GM19239 (cell line): ENCODE data around the gene IFT122.

Experiments
- DNase-seq: peaks from one replicate; pipeline ENCODE4 v3.0.0; 2011; ENCODE audit warnings: low spot score; ENCODE audit not compliant: insufficient read length
- FAIRE-seq: peaks from 2 replicates; lab custom pipeline; 2011; peaks lifted over from hg19 to GRCh38; lab: Jason Lieb, UNC

IFT122 gene

DNA sequence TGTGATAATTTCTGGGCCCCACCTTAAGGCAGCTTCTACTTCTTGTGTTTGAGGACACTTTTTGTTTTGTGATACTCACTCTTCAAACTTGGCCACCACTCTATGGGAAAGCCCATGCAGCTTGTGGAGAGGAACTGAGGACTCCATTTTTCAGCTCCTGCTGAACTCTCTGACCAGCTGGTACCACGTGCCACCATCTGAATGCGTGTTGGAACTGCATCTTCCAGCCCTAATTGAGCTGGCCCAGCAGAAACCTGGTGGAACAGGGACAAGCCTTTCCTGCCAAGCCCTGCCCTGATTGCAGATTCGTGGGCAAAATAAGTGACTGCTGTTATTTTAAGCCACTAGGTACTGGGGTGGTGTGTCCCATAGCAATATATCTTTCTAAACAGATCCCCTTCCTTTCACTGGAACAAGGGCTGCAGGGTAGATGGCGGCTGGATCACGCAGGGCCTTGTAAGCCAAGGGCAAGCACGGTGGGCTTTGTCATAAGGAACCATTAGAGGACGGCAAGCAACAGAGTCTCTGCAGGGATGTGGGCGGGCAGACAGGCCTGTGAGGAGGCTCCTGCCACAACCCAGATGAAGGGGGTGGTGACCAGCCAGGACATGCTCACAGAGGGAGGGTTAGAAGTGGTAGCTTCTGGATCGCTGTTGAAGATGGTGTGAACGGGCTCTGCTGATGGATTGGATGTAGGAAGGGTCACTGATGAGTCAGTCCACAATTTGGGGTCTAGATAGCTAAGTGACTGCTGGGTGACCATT is 112.4 kb downstream of the IFT122 start:
- DNase-seq = no peak
- no peak for FAIRE-seq

DNA sequence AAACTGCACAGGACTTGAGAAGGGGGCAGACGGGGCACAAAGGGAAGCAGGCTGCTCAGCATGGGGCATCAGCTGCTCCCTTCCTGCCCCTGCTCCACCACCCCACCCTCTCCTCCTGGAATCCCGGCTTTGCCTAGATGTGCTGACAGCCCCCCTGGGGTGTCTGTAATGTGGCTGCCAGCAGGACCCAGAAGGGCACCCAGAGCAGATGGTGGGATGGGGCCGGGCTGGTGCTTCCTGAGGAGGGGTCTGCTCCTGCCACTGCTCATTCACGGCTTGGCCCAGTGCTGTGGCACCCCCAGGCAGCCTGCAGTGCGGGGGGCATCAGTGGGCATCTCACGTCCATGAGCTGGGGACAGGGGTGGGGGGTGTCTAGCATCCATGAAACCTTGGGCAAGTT is 113.1 kb downstream of the IFT122 start:
- FAIRE-seq = no peak
- DNase-seq = no peak

DNA sequence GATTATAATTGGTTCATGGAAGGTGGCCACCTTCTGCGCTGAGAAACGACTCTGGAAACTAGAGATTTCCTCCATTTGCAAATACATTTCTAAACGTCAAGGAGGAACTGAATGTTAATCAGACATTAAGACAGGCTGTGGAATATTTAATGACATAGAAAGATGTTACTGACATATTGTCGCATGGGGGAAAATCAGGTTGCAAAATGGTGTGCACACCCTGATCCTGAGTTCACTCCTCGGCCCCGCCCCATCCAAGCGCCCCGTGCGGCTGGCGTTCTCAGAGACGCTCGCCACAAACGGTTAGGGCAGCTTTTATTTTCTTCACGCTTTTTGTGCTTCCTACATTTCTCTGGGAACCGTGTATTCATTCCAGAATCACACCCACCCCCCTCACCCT is 113.7 kb downstream of the IFT122 start:
- no peak for DNase-seq

DNA sequence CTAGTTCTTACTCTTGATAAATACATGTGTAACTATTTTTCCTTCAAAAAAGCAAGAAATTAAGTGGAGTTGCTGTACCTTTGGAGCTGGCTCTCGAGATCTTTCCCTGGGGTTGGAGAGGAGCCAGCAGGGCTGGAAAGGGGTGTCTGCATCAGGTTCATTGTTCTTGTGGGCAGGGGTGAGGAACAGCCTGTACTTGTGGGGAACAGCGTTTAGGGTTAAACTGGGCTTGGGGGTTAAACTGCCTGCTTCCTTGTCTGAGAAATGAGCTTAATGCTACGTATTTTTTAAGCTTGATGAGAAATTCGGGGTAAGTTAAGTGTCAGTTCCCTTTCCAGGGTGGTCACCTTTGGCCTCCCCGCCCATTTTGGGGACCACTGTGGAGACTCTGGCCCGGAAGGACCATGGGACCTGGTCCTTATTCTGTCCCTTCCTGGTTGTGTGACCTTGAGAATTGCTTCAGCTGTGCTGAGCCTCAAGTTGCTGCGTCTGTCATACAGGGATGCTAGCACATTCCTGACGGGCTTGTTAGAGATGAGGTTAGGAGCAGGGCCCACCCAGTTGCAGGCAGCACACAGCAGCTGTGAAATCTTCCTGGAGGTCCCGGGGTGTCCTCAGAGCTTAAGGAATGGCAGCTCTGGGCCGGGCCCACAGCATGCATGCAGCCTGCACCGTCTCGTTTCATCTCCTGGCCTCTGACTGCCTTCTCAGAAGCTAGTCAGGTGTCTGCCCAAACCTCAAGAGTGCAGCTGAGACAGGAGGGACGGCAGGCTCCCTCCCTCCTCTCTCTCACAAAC is 114.5 kb downstream of the IFT122 start:
- no peak for DNase-seq
- no peak for FAIRE-seq

More for the DNA sequence above, 113.7 kb downstream of the IFT122 start:
- FAIRE-seq = no peak

DNA sequence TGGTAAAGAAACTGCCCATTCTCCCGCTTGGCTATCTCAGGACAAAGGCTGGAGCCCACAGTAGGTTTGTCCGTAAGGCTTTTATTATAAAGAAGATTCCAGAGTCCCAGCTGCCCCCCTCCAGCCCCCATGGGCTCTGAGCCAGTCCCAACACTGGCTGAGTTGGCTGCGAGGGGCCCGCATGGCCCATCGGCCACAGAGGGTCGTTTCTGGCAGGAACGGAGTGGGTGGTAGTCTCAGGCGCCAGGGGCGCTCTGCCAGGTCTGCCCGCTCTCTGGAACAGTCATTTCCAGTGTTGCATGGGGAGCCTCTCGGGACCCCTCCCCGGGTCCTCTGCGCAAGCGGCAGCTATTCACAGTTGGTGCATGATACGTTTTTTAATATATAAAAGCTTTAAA is 115.1 kb downstream of the IFT122 start:
- FAIRE-seq (no peak), DNase-seq (no peak)

DNA sequence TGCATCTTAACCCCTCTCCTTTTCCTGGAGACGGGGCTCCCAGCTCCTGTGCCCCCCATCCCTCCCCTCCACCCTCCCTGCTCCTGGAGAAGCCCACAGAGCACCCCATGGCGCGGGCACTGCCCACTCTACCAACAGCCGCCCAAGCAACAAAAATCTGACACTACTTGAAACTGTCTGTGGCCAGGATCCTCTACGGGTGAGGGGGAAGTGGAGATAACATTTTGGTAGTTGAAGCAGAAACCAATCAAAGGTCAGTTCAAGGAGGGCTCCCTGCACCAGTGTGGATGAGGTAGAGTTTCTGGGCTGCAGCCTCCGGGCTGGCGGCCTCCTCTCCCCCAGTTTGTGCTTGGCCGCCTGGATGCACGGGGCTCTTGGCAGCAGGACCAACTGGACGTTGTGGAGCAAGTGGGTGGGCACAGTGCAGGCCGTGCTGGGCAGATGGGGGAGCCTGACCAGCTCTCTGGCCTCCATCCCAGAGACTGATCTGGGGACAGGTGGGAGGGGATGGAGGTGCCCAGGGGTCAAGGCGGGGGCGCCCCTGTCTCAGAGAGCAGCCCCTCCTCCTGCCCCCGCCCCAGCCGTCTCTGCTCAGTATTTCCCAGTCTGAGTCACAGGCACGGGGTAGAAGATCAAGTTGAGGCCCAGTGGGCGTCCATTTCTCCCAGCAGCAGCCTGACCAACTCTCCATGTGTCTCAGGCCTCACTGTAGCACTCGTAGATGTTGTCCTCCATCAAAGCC is 115.8 kb downstream of the IFT122 start:
- no peak for DNase-seq
- no peak for FAIRE-seq

DNA sequence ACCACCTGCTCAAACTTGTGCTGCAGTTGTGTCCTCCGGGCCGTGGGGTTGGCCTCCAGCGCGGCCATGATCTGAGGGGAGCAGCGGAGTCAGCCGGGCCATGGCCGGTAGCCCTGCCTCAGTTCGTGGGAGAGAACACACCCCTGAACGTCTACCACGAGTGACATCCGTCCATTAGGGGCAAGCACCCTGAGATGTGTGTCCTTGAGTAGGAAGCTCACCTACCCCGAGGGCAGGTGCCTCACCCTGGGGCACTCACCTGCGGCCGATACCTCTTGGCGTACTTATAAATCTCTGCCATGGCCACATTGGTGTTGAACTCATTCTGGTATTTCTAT is 116.3 kb downstream of the IFT122 start:
- DNase-seq (no peak), FAIRE-seq (no peak)

DNA sequence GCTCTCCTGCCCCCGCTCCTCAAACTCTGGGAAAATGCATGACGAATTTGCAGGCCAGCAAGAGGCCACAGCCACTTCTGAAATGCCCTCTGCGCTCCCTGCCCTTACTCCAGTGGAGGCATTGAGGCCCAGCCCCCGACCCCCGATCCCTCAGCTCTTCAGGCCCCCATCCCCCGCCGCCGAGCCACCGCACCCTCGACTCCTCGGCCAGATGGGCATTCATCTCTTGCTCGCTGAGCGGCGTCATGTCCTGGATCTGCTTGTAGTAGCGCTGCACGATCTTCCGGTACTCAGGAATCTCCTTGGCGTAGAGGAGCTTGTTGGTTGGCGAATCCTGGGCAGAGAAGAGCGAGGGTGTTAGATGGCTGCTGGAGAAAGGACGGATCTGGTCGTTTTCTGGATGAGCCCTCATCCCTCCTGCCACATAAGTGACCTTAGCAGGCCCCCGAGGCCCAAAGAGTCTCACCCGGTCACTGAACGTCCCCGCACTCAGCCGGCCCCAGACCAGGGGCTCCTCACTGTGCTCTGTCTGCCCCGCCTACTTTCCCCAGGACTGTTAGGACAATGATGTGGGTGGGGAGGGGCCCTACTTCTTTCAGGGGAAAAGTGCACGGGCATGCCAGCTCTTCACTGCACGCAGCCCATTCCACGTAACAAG is 117.0 kb downstream of the IFT122 start:
- FAIRE-seq (no peak), DNase-seq (no peak)

DNA sequence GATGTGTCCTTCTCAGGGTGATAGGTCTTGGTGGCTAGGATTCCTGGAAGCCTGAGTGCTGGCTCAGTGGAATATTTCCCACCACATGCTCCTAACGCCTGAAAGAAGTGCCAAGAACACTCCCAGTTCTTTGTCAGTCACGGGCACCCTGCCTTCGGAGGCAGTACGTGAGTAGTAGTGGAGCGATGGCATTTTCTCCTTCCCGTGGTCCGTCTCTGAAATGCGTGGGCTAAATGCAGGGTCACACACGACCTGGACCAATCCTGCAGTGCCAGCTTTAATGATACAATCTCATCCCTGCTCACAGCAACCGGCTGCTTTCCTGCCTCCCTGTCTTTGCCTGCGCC is 117.5 kb downstream of the IFT122 start:
- no peak for FAIRE-seq
- DNase-seq = no peak

DNA sequence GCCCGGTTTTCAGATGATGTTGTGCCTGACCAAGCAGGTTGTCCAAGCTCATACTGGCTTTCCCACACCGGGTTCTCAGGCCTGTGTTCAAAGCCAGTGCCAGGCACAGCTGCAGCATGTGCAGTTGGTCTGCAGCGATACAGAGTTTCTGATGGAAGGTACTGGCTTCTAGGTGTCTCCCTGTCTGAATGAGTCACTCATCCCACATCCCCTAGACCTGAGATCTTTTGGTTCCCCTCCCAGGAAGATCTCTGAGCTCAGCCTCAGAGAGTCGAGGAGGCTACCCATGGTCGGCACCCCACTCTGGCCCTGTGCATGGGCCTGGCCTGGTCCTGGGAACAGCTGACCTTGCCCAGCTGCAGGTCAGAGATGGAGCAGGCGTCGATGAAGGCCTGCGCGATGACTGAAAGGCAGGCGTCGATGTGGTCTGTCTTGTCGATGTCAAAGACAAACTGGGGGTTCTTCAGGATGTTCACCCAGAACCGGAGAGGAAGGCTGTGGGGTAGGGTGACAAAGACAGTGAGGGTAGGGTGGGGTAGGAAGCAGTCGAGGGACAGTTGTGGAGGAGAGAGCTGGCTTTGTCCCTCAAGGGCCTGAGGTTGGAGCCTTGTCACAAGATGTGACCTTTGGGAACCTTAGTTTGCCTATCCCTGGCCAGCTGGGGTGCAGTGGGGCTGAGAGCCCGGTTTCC is 118.2 kb downstream of the IFT122 start:
- no peak for FAIRE-seq
- DNase-seq = no peak

DNA sequence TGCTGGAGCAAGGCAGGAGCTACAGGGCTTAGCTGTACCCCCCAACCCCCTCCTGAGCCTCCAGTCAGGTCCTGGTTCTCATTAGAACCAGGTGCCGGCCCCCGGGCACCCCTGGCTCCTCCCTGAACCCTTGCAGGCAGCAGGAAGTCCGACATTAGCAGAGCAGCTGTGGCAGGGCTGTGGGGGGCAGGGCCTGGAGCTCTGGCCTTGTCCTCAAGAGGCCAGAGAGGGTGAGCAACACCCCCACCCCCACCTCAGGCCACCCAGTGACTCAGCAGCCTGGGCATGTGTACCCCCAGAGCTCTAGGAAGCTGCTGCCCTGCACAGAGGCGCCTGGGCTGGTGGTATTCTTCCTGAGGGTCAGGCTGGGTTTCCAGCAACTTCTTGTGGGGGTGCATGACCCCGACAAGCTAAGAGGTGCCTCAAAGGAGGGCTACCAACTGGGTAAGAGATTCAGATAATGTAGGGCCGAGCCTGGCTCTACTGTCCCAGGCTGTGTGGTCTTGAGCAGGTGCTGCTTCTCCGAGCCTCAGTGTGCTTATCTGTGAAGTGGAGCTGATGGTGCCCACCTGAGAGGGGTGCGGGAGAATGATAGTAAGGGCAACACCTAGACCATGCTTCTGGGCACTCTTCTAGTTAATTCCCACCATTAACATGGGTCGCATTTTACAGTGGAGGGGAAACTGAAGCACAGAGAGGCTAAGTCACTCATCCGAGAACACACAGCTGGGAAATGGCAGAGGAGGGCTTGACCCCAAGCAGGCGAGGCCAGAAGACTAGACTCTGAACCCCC is 118.9 kb downstream of the IFT122 start:
- DNase-seq = no peak
- no peak for FAIRE-seq

DNA sequence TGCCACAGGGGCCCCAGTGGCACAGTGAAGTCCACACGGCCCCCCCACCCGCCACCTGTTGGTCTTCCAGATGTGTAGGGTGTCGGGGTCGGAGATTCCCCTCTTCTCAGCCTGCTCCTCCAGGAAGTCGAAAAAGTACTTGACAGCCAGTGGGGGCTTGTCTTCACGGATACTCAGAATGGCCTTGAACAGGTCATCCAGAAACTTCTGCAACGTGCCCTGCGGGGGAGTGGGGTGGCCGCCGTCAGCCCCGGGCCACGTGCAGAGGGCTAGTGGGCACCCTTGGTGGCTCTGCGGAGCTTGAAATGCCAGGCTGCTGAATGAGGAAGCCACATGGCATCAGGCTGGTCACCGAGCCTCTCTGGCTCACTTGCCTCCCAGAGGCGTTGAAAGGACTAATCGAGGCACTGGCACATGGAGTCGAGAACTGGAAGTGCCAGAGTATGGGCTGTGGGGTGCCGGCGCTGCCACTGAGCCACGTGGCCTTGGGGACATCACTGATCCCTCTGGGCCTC is 119.6 kb downstream of the IFT122 start:
- FAIRE-seq (no peak), DNase-seq (no peak)

DNA sequence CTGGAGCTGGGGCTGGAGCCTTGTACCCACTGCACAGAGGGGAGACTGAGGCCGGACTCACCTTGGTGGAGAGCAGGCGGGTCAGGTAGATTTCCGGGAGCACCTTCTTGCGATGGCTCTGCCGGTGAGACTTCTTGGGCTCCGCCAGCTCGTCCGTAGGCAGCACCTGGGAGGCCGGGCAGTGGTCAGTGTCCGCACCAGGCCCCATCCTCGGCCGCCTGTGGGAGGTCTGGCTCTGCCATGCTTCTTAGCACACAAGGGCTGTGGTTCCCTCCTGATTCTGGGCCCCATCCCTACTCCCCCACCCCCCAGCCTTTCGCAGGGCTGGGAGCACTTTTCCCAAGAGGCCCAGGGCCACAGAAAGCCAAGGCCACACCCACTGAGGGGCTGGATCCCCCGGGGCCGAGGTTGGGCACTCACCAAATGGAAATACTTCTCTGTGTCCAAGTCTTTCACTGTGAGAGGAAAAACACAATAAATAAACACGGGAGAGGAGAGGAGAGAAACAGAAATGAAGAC is 120.3 kb downstream of the IFT122 start:
- FAIRE-seq (no peak), DNase-seq (no peak)

DNA sequence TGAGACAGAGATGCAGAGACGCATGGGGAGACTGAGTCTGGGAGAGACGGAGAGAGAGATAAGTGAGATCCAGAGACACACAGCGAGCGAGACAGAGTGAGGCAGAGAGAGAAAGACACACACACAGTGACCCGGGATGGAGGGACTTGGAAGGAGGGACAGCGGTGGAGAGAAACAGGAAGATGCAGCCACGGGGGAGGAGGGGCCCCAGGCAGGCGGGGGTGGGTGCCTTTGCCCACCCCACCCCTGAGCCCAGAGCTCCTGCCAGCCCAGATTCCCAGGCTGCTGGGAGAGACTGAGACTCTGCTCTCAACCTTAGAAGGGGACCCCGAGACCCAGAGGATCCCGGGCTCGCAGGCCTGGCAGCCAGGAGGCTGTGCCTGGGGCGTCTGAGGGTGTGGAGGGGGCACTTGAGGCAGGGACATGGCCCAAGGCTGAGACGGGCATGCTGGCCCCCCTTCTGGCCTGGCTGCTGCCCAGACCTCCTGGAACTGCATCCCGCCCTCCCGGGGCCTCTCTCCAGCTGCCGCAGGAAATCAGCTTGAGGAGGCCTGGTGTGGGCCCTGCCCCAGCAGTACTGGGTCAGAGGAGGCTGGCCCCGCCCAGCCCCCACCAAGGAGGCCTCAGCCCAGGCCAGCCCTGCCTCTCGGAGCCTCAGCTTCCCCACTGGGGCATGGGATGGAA is 121.0 kb downstream of the IFT122 start:
- no peak for DNase-seq
- FAIRE-seq = no peak

DNA sequence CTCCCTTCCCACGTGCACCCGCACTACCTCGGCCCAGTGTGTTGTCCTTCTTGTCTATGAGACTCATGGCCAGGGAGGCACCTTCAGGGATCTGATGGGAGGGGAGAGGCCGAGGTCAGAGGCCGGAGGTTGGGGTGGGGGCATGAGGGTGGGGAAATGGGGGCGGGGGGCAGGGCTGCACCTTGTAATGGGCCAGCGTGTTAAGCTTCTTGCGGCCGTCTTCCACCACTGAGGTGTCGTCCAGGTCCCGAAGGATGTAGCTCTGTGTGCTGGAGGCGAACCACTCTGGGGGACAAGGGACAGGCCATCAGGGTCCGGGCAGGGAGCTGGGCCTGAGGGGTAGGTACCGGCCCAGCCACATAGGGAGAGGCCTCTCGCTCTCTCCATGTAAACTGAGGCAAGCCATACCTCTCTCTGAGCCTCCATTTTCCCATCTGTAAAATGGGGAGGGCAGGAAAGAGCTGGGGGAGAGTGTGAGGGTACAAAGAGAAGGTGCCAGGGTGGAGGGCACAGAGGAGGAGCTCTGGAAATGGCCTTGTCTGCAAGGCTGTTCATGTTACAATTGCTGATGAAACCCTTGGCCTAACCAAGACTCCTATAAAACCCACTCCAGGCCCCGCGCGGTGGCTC is 121.7 kb downstream of the IFT122 start:
- FAIRE-seq = no peak
- no peak for DNase-seq

DNA sequence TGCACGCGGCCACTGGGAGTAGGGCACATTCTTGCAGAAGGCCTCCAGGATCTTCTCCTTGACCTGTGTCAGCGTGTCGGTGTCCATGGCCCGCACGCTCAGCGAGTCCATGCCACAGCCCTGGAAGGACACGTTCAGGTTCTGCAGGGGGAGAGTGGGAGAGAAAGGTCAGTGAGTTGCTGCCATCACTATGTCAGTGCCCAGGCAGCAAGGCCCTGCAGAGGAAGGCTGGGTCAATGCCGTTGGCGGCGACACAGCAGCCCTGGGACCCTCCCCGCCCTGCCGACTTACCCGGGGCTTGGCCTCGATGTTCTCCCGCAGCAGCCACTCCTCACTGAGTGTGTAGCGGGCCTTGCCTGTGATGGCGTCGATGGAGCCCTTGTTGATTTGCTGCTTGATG is 122.8 kb downstream of the IFT122 start:
- DNase-seq = no peak
- no peak for FAIRE-seq

DNA sequence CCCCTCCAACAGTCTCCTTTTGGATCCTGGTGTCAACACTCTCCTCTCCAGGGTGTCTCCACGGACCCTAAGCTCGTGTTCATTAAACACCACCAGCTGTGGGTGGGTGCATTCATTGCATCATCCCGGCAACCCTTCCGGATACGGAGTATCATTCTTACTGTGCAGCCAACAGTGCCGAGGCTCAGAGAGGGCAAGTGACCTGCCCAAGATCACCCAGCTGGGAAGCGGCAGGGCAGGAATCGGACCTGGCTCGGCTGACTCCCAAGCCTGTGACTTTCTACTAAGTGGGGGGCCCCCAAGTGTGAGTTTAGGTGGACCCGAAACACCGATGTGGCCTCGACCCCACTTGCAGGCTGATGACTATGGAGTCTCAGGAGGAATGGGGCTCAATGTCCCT is 123.3 kb downstream of the IFT122 start:
- FAIRE-seq = no peak
- no peak for DNase-seq
